Lung (tissue), 12 donors: ENCODE measurements around the gene PCDH9. TPM values are rescaled to one million over a fixed set of nuclear protein-coding genes. Genes with fewer than 3 reads are reported as not detected.

Experiments
- ATAC-seq: fragments of 200-7000 bp; cut with Tn5 transposase; one replicate; pipeline ENCODE4 v1.9.1; 2020; ENCODE audit warnings: moderate number of reproducible peaks; ENCODE audit not compliant: insufficient read depth, low FRiP score
- DNase-seq, 3 donors: peaks; one replicate each; pipeline ENCODE4 v3.0.0-alpha.2; 2013 to 2017
- H3K27ac ChIP-seq, 2 donors: one replicate each; pipeline ENCODE4 v1.5.1; 2013; ENCODE audit warnings: mild to moderate bottlenecking in 2 of 2, moderate library complexity in 2 of 2, control low read depth in 1 of 2, inconsistent platforms in 1 of 2, low read depth in 1 of 2, low read length in 1 of 2
- H3K27me3 ChIP-seq, 3 donors: one replicate each; pipeline ENCODE4 v1.5.1; 2013; ENCODE audit warnings: low read length in 2 of 3; ENCODE audit not compliant: control insufficient read depth in 3 of 3, insufficient read depth in 3 of 3
- H3K36me3 ChIP-seq, 4 donors: one replicate each; pipeline ENCODE4 v1.5.1; 2013; ENCODE audit warnings: low read length in 4 of 4, mild to moderate bottlenecking in 1 of 4, moderate library complexity in 1 of 4; ENCODE audit not compliant: control insufficient read depth in 4 of 4, insufficient read depth in 4 of 4
- H3K4me1 ChIP-seq, 5 donors: one replicate each; pipeline ENCODE4 v1.5.1; 2013; ENCODE audit warnings: low read length in 5 of 5, mild to moderate bottlenecking in 2 of 5, moderate library complexity in 1 of 5; ENCODE audit not compliant: control insufficient read depth in 5 of 5, insufficient read depth in 5 of 5
- H3K4me3 ChIP-seq: one replicate; pipeline ENCODE4 v1.5.1; 2013; ENCODE audit warnings: mild to moderate bottlenecking, control low read depth, moderate library complexity
- H3K9ac ChIP-seq, 2 donors: one replicate each; pipeline ENCODE4 v1.5.1; 2013; ENCODE audit warnings: low read length in 2 of 2, control low read depth in 1 of 2; ENCODE audit not compliant: insufficient read depth in 1 of 2
- H3K9me3 ChIP-seq, 4 donors: one replicate each; pipeline ENCODE4 v1.5.1; 2013; ENCODE audit warnings: low read length in 3 of 4, mild to moderate bottlenecking in 1 of 4, moderate library complexity in 1 of 4; ENCODE audit not compliant: control insufficient read depth in 4 of 4, insufficient read depth in 3 of 4
- CTCF ChIP-seq: IDR thresholded peaks from 2 replicates; pipeline ENCODE4 v1.5.1; 2012; ENCODE audit warnings: mild to moderate bottlenecking; ENCODE audit errors: control extremely low read depth, extremely low read depth
- WGBS, 2 donors: extraction: QIAGEN DNeasy Blood & Tissue Kit; methylation state at CpG; one replicate each; pipeline ENCODE4 v1.1.7; 2013; 5-methylcytosine and 5-hydroxymethylcytosine counted together
- polyA plus RNA-seq, 2 donors: library from polyadenylated mRNA; stranded (reverse); fragments of 200-250 nt; gene quantifications; one replicate each; pipeline ENCODE4 v1.2.1, GENCODE V29; 2013
- total RNA-seq, 2 donors: library from RNA; depleted of rRNA in 1 of 2; stranded (reverse); fragments of >200 nt in 1 of 2; gene quantifications; one replicate each; pipeline ENCODE4 v1.2.1, GENCODE V29; 2014 to 2021
- donor health status: control.
- donor health status: control.
- donor health status: Bipolar disorder and iron deficiency.
- donor health status: healthy.
- donor health status: DM: yes; HTN: yes; CAD: no.

Gene PCDH9
- total and polyA plus RNA-seq, 4 donors: 0.68 to 22.2 (median 4.1) TPM

- Histone ChIP-seq H3K4me3 (no peak overlapping the region), H3K27me3 (no peaks in the 10 kb centered on the region), H3K27ac (no peak overlapping the region), H3K36me3 (no peaks in the 10 kb centered on the region), H3K9me3 (no peaks in the 10 kb centered on the region), H3K9ac (no peak overlapping the region), H3K4me1 (peaks cover 0 to 26% (median 3%) of the 10 kb centered on the region in 5 donors)
- ATAC-seq (no peak), DNase-seq (no peak)
- WGBS, 2 donors: 83 to 85% methylated on average over 5 of the region's 5 CpGs
- no peak for TF ChIP-seq CTCF
These were observed 426.9 kb downstream of the PCDH9 start for GRCh38 chr13:66803013-66803807.

GRCh38 chr13:66795636-66796035 lies 434.5 kb downstream of the PCDH9 start:
- TF ChIP-seq CTCF: no peak

GRCh38 chr13:66794340-66795031 lies 435.6 kb downstream of the PCDH9 start:
- Histone ChIP-seq H3K9me3 (no peaks in the 10 kb centered on the region), H3K9ac (no peak overlapping the region), H3K27ac (no peak overlapping the region), H3K4me1 (no peaks in the 10 kb centered on the region), H3K27me3 (no peaks in the 10 kb centered on the region), H3K4me3 (no peak overlapping the region), H3K36me3 (no peaks in the 10 kb centered on the region)
- WGBS, 2 donors: 79 to 84% methylated on average over 5 of the region's 5 CpGs
- TF ChIP-seq CTCF: no peak
- DNase-seq: no peak
- ATAC-seq: no peak

More at GRCh38 chr13:66795636-66796035, 434.5 kb downstream of the PCDH9 start:
- DNase-seq (no peak), ATAC-seq (no peak)
- WGBS, 2 donors: 87 to 89% methylated on average over 2 of the region's 2 CpGs
- no peak overlapping the region for H3K4me3 ChIP-seq
- H3K36me3 ChIP-seq: no peaks in the 10 kb centered on the region
- H3K27me3 ChIP-seq: no peaks in the 10 kb centered on the region
- no peaks in the 10 kb centered on the region for H3K9me3 ChIP-seq
- H3K9ac ChIP-seq: no peak overlapping the region
- no peaks in the 10 kb centered on the region for H3K4me1 ChIP-seq
- no peak overlapping the region for H3K27ac ChIP-seq
